Measurements from ENCODE around the gene ESRRA.

- TF ChIP-seq CTCF (IDR thresholded peaks at IDR 0.05; ENCODE audit: control extremely low read depth in 1 of 3, insufficient read depth in 1 of 3, low read depth in 1 of 3, low read length in 3 of 3) (no peak), RFX5 (IDR thresholded peaks at IDR 0.05; ENCODE audit: borderline replicate concordance, low read depth, low read length) (no peak), SRF (IDR thresholded peaks at IDR 0.05; ENCODE audit: low read depth, low read length) (no peak), POLR2A (IDR thresholded peaks at IDR 0.05; ENCODE audit: control extremely low read depth in 1 of 2, low read depth in 2 of 2, low read length in 2 of 2) (no peak)
Measured at GRCh38 chr11:64290352-64291261, 14.7 kb upstream of the ESRRA start.
